T47D (cell line): ENCODE measurements around the gene STARD10.

Experiments used
- DNase-seq, 2 experiments: peaks; one replicate each; pipeline versions ENCODE4 v3.0.0 to v3.0.0-alpha.2; 2011 to 2012; ENCODE audit warnings: low read depth in 1 of 2, low spot score in 1 of 2
- JUND ChIP-seq: IDR thresholded peaks from 2 replicates; pipeline ENCODE4 v1.6.1; 2012; ENCODE audit warnings: low read depth
- in situ Hi-C: cut with HindIII; loops from 2 replicates; pipeline ENCODE4 v1.10.0; 2016; ENCODE audit warnings: low sequenced_read_pairs, low pct_unique_long_range_greater_than_20kb

STARD10 gene

GRCh38 chr11:72745511-72745910, 48.3 kb downstream of the STARD10 start:
- DNase-seq = no peak
- no peak for TF ChIP-seq JUND
- in situ Hi-C loops = no loop called here

DNA sequence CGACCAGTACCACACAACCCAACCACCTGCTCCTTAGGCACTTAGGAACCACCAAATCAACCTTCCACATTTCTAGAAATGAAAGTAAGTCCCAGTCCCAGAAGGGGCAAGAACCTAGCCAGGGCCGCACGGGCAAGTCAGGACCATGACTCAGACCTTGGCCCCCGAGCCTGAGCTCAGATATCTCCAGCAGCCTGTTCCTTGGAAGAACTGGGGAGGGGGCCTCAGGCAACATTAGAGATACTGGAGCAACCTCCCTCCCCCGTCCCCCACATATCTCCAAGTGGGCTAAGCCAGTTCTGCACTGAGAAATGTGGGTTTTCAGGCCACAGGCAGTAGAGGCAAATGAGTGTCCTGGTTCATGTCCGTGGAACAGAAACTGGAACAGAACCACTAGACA, 49.4 kb downstream of the STARD10 start:
- no peak for TF ChIP-seq JUND
- no peak for DNase-seq
- in situ Hi-C loops = no loop called here

DNA sequence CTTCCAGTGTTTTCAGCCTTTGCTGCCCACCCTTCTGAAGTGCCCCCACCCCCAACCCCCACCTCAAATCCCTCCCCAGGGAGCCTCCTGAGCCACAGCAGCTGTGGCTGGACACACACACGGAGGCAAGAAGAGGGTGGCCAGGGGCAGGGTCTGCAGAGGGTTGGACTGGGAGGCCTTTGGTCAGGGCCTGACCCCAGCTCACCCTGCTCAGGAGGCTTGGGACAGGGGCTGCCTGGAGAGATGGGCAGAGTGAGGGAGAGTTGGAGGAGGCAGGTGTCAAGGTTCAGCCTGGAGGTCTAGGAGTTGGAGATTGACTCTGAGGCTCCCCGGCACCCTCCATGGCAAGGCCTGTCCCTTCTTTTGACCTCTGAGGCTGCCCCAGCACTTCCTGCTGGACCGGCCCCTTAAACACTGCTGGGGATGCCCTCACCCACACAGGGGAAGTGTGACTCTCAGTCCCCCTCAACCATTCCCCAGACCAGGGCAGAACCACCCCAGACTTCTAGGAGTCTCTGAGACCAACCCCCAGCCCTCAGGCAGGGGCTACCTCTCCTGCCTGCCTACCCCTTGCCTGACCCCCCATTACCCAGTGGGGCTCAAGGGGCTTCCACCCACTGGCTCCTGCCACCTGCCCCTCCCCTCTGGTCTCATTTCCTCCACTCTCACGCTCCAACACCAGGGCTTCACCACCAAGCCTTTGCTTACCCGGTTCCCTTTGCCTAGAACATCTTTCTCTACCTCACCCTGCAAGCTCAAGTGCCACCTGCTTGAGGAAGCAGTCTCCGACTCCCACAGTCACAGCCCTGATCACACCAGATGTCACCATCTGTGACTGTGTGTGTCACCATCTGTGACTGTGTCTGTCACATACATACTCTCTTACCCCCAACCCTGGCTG, 50.3 kb downstream of the STARD10 start:
- TF ChIP-seq JUND = no peak
- DNase-seq = no peak
- in situ Hi-C loops = no loop called here

- DNase-seq = no peak
- in situ Hi-C loops = no loop called here
- no peak for TF ChIP-seq JUND
Observed at GRCh38 chr11:72742513-72743320, 51.1 kb downstream of the STARD10 start.

DNA sequence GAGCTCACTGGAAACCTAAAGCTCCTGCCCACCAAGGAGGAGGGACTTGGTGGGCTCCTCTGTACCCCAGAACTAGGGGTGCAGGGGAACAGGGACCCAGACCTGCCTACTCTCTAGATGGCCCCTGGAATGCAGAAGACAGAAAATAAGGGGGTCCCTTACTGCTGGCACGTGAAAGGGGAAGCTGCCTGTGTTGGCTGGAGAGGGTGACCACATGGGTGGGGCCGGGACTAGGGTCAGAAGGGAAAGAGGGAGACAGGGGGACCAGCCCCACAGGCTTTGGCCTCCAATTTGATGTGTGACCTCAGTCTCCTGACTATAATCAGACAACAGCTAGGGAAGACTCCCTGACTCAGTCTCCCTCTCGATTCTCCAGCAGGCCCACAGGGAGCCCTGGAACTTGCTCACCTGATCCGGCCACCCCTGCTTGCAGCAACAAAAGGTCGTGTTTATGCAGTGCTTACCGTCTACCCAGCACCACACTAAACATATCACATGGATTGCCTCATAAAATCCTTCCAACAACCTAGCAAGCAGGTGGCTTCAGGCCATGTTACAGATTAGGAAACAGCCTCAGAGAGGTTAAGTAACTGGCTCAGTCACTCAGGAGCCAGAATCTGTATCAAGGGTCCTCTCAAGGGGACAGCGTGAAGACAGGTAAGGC, 51.9 kb downstream of the STARD10 start:
- in situ Hi-C loops = no loop called here
- DNase-seq = no peak
- TF ChIP-seq JUND = no peak

DNA sequence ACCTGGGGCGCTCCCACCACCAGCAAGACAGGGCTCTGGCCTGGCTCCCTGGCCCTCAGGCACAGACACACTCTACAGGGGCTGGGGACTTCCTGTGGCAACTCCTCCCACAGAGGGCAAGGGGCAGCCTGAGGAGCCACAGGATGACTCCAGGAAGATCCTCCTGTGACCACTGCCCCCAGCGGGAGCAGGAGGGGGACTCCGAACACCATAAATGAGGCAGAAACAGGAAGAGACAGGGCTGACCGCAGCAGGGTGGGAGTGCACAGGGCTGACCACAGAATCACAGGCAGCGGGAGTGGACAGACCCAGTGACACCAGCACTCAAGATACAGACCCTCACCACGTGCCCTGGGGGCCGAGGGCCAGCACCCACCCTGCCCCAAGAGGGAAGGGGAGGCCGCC, 52.4 kb downstream of the STARD10 start:
- in situ Hi-C loops = no loop called here
- DNase-seq = no peak
- TF ChIP-seq JUND = no peak

DNA sequence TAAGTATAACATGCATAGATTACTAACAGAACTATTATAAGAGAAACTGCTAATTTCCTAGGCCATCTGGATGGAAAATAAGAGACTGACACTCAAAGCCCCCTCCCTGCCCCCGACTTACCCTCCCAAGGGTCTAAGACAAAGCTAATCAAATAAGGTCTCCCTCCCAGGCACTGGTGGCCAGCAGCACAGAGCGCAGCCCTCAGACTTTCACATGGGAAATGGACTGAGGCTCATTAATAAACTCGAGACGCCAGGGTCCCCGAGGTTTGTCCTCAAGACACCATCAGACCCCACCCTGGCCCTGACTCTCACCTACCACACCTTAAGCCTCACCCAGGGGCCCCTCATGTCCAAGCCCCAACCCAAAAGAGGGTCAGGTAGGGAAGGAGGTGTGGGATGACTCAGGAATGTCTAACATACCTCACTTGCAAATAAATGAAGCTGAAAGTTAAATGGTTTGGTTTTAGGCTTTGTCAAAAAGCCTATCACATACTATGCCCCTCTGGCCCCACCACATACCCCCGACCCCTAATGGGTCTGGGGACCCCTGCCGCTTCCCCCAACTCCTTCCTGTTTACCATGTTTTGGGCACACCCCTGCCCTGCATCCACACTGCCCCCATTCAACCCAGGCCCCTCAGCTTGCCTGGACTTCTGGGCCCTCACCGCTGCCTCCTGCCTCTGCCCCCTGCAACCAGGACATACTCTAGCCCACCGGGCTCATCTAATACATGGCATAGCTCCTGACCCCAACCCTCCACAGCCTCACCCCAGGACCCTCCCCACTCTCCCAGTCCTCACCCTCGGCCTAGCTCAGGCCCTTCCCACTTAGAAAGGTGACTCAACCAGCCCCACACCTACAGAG, 53.1 kb downstream of the STARD10 start:
- no peak for DNase-seq
- no peak for TF ChIP-seq JUND
- in situ Hi-C loops = no loop called here

GRCh38 chr11:72740060-72740424, 53.8 kb downstream of the STARD10 start:
- DNase-seq = no peak
- in situ Hi-C loops = no loop called here
- TF ChIP-seq JUND = no peak

DNA sequence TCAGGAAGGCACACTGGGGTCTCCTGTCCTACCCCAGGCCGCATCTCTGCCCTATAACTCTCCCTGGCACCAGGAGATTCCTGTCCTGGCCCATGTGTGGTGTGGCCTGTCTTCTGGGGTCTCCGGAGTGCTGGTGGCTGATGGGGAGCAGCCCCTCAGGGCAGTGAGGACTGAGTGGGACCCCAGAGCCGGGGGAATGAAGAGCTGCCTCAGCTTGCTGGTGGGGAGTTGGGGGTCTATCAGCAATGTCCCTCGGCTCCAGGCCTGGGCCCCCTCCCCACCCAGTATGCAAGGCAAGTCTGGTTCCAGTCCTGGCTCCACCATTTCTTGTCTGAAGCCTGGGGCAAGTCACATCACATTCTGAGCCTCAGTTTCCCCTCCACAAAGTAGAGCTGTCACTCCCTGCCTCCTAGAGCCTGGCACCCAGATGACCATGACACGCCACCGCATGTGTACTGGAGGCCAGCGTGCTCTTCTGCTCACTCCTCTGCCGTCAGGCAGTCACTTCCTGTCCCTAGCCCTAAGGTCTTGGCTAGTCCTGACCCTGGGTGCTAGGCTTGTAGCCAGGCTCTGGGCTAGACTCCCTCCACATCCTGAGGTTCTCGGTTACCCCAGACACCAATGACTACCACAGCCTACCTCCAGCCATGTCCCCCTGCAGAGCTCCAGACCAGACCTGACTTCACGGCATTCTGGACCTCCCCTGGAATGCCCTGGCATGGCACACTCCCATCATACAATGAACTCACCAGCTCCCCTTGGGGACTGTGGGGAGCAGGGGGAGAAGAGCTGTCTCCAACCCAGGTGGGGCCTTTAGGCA, 54.4 kb downstream of the STARD10 start:
- in situ Hi-C loops = no loop called here
- no peak for TF ChIP-seq JUND
- no peak for DNase-seq

DNA sequence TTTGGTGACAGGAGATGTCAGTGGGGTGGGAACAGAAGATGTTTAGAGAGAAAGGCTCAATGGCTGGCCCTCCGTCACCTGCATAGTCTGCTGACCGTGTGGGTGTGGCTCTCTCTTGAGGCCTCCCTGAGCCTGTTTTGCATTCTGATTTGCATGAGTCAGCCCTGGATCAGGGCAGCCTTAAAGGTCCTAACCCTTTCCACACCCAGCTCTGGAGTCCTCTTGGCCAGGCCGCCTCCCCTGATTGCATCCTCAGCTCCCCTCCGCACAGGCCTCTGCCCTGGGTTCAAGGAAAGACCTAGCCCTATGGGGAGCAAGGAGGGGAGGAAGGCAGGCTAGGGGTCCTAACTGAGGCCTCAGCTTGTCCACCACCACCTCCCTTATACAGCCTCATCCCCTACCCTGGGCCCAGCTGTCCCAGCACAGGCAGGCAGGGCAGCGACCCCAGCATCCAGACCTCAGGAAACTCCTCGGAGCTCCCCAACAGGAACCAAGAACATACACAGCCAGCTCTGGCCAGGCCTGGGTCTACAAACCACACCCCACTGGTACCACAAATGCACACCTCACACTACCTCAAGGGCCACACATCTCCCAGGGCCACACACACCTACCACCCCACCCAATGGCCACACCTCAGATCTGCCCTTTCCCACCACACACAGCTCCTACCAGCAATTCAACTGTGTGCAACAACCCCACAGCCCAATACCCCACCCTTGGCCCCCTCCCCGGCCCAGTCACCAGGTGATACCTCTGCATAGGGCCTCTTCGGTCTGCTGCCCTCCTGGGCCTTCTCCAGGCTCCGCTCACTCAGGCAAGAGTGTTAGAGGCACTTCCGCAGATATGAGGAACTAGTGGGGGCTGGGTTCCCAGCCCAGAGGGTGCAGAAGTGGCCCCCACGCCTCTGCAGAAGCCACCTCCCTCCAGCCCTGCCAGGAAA, 55.4 kb downstream of the STARD10 start:
- in situ Hi-C loops = no loop called here

More for the DNA sequence above, 55.4 kb downstream of the STARD10 start:
- TF ChIP-seq JUND = no peak
- no peak for DNase-seq
